ENCODE measurements around the gene ATXN2.
A peak's percentile ranks its signal among the peaks of the same experiment; 100 is the strongest.
"Not testable (repeated sequence)": the region's sequence is repeated elsewhere in the genome, so short reads cannot be mapped to it uniquely, and the experiment has no call there.

Gene ATXN2

GRCh38 chr12:111405859-111406473 is 193.1 kb downstream of the ATXN2 start, which contains the start of gene SH2B3:
Gene SH2B3 (plus strand): TSS chr12:111405923. CDS start chr12:111418146, 12,223 bp downstream.
- DNase-seq (ENCODE audit: low read depth in 1 of 2, low spot score in 1 of 2) = no peak

- DNase-seq (ENCODE audit: low read depth in 1 of 2, low spot score in 1 of 2) = peak; percentile 98 to 100
These were observed 193.8 kb downstream of the ATXN2 start for GRCh38 chr12:111405149-111405858.

- peak in 1 of 2 donors; percentile 55 for DNase-seq (ENCODE audit: low read depth in 1 of 2, low spot score in 1 of 2)
These were observed 194.6 kb downstream of the ATXN2 start for GRCh38 chr12:111404362-111405148.

GRCh38 chr12:111402490-111402824 is 196.7 kb downstream of the ATXN2 start:
- DNase-seq (ENCODE audit: low read depth in 1 of 2, low spot score in 1 of 2) = not testable (repeated sequence)
